ENCODE data around the gene ICOSLG.
"Not testable (repeated sequence)": the region's sequence is repeated elsewhere in the genome, so short reads cannot be mapped to it uniquely, and the experiment has no call there.

ICOSLG gene, protein sequence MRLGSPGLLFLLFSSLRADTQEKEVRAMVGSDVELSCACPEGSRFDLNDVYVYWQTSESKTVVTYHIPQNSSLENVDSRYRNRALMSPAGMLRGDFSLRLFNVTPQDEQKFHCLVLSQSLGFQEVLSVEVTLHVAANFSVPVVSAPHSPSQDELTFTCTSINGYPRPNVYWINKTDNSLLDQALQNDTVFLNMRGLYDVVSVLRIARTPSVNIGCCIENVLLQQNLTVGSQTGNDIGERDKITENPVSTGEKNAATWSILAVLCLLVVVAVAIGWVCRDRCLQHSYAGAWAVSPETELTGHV

DNA sequence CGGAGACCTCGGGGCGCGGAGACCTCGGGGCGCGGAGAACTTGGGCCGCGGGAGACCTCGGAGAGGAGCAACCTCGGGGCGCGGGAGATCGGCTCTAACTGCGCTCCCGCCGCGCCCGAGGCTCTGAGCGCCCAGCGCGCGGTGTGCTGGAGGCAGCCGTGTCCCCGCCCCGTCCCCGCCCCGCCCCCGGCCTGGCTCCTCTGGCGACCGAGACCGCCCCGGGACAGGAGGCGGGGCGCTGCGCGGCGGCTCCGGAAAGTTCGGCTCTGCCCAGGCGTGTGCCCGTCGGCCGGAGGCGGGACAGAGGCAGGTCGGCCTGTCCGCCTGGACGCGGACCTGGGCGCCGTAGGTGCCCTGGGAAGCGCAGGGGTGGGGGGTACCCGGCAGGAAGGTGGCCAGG lies at the start of gene ICOSLG:
Gene ICOSLG, minus strand, starts transcription at position 102 of the 400 bp plus-strand sequence. CDS start 126 bp downstream, outside the sequence.
- H3K27ac ChIP-seq; DNase-seq (ENCODE audit: low read depth, low spot score): not testable (repeated sequence)

DNA sequence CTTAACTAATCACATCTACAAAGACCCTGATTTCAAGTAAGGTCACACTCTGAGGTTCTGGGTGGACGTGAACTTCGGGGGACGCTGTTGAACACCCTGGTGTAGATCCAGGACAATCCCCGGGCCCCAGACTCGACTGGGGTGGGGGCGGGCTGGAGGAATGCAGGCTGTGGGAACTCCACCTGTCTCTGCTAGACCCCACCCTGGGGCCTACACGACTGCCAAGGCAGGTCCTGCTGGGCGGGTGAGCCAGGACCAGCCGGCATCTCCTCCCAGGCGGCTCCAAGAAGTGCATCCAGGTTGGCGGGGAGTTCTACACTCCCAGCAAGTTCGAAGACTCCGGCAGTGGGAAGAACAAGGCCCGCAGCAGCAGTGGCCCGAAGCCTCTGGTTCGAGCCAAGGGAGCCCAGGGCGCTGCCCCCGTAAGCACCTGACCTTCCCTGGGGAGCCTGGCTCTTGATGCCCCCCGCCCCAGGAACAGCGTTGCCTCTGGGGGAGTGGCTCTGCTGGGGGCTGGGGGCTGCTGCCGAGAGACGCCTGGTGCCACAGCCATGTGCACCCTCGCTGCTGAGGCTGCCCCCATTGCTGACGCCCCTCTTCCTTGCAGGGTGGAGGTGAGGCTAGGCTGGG lies 48.8 kb upstream of the ICOSLG start:
- no peak for DNase-seq (ENCODE audit: low read depth, low spot score)

DNA sequence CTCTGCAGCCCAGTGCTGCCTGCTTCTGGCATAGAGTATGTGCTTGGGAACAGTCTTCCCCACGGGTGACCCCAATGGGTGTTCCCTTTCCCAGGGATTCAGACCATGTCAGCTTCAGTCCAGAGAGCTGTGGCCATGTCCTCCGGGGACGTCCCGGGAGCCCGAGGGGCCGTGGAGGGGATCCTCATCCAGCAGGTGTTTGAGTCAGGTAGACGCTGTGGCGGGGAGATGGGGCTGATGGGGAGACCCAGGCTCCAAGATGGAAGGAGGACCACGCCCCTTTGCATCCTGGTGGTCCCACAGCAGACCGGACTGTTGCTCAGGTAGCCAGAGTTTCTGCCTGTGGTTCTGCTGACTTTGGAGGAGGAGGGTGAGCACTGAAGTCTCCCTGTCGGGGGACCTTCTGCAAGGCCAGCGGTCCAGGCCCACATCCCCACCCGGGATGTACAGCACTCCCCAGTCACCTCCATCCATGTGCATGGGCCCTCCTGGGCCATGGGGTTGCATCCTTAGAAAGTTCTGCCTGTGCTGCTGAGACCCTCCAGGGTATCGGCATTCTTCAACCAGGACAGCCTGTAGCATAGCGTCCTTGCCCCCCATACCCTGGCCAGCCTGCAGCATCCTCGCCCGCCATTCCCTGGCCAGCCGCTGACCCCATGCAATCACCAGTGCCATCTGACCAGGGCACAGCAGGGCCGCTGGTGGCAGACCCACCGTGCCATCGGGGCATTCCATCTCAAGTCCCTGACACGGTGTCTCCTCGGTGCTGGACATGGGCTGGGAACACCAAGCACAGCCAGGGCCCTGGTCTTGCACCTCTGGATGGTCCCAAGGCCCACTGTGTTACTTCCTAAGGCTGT lies 47.7 kb upstream of the ICOSLG start:
- H3K27ac ChIP-seq = no peak overlapping the region
- no peak for DNase-seq (ENCODE audit: low read depth, low spot score)

More for the DNA sequence above, 48.8 kb upstream of the ICOSLG start:
- H3K27ac ChIP-seq = no peak overlapping the region

DNA sequence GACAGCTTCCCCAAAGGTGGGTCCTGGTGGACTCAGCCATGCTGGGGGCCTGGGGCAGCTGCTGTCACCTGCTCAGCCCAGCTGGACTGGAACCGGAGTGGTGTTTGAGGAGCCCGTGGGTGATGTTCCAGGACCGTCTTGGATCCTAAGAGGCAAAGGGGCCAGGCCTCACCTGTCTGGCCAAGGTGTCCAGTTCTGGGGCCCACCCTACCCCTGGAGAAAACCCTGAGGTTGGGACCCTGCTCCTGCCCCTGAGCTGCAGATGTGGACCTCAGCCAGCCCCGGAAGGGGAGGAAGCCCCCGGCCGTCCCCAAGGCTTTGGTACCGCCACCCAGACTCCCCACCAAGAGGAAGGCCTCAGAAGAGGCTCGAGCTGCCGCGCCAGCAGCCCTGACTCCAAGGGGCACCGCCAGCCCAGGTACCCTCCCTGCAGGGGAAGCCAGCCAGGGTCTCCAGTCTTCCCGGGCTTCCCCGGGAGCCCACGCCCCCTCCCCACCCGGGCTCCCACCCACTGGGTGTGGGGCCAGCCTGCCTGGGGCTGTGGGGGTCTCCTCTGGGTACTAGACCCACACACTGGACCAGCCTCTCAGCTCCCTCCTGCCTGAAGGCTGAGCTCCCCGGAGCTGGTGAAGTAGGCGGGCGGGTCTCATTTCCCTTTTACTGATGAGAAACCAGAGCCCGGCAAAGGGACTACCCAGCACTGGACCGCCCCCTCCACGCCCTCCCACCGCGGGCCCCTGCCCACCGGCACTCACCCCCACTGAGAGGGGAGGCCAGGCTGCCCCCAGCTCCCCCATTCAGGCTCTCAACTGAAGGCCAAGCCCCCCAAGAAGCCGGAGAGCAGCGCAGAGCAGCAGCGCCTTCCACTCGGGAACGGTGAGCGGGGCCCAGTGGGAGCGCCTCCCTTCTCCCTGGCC lies 46.2 kb upstream of the ICOSLG start:
- no peak overlapping the region for H3K27ac ChIP-seq
- DNase-seq (ENCODE audit: low read depth, low spot score) = no peak

DNA sequence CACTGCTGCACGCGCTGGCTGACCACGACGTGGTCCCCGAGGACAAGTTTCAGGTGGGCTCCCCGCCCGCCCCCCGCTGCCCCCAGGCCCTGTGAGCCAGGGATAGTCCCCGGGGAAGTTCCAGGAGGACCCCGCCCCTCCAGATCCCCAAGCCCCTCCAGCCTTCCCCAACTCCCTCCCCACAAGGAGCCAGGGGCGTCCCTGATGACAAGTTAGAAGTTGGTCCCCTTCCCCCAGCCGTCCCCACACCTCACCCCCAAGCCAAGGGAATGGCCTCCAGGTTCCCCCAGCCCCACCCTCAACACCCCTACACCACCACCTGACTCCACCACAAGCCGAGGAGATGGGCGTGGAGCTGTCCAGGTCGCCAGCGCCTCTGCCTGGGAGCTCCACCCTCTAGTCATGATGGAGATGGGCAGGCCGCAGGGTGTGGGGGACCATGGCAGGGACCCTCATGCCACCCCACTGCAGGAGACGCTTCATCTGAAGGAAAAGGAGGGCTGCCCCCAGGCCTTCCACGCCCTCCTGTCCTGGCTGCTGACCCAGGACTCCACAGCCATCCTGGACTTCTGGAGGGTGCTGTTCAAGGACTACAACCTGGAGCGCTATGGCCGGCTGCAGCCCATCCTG lies 45.5 kb upstream of the ICOSLG start:
- DNase-seq (ENCODE audit: low read depth, low spot score) = no peak
- H3K27ac ChIP-seq = no peak overlapping the region

DNA sequence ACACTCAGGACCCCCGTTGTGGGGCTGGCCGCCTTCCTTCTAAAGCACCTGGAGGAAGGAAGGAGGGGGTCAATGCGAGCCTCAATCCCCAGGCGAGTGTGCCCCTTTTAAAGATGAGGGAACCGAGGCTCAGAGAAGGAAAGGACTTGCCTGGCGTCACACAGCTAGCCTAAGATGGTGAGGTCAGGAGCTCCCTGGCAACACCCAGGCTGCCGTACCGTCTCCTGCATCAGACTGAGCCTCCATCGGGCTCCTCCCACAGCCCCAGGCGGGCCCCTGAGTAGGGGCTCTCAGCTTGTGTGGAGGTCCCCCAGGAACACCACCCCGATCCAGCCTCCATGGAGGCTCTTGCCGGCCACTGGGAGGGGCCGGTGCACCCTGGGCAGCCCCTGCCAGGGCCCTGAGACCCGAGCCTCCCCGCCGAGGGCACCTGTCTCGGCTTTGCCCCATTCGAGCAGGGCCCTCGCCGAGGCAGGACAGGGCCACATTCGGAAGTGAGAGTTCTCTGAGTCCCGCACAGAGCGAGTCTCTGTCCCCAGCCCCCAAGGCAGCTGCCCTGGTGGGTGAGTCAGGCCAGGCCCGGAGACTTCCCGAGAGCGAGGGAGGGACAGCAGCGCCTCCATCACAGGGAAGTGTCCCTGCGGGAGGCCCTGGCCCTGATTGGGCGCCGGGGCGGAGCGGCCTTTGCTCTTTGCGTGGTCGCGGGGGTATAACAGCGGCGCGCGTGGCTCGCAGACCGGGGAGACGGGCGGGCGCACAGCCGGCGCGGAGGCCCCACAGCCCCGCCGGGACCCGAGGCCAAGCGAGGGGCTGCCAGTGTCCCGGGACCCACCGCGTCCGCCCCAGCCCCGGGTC lies 44.6 kb upstream of the ICOSLG start, which contains the start of gene AIRE:
Gene AIRE, plus strand, starts transcription at position 739 of the 855 bp plus-strand sequence. CDS start 131 bp downstream, outside the sequence.
- DNase-seq (ENCODE audit: low read depth, low spot score) = no peak
- no peak within 1 kb of the TSS for H3K27ac ChIP-seq

DNA sequence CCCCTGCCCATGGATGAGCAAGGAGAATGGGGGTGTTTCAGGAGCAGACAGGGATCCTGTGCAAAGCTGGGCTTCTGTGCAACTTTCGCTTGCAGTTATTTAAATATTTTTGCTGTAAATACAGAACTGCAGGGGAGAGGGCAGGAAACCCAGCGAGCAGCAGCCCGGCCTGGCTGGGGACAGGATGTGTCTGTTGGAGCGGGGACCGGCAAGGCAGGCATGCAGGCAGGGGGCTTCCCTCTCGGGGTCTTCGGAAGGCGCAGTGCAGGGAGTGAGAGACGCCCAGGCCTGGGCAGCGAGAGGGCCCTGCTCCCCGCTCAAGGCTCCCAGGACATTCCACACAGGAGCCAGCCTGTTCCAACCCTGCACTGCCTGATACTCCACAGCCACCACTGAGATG lies 43.2 kb upstream of the ICOSLG start:
- no peak overlapping the region for H3K27ac ChIP-seq

DNA sequence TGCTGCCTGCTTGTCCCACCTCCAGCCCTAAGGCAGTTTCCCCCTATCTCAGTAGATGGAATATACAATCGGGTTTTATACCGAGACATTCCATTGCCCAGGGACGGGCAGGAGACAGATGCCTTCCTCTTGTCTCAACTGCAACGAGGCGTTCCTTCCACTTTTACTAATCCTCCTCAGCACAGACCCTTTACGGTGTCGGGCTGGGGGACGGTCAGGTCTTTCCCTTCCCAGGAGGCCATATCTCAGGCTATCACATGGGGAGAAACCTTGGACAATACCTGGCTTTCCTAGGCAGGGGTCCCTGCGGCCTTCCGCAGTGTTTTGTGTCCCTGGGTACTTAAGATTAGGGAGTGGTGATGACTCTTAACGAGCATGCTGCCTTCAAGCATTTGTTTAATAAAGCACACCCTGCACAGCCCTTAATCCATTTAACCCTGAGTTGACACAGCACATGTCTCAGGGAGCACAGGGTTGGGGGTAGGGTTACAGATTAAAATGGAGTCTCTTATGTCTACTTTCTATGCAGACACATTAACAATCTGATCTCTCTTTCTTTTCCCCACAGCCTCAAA lies 42.6 kb upstream of the ICOSLG start:
- DNase-seq (ENCODE audit: low read depth, low spot score); H3K27ac ChIP-seq: not testable (repeated sequence)

More for the DNA sequence above, 43.2 kb upstream of the ICOSLG start:
- DNase-seq (ENCODE audit: low read depth, low spot score) = no peak

DNA sequence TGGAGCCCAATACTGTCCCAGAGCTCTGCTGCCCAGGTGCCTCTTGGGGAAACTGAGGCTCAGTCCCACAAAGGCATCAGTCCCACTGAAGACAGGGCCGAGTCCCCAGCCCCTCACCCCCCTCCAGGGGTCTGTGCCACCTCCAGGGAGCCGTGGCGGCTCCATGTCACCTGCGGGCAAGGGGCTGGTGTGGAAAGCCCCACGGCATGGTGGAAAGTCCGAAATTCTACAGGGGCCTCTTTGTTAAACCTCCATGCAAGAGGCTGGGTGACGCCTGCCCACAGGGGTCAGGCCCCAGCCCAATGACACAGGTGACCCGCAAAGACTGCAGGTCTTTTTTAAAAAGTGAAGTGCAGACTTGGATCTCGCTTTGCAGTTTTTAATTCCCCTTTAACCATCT lies 41.6 kb upstream of the ICOSLG start:
- H3K27ac ChIP-seq = no peak overlapping the region
- no peak for DNase-seq (ENCODE audit: low read depth, low spot score)

DNA sequence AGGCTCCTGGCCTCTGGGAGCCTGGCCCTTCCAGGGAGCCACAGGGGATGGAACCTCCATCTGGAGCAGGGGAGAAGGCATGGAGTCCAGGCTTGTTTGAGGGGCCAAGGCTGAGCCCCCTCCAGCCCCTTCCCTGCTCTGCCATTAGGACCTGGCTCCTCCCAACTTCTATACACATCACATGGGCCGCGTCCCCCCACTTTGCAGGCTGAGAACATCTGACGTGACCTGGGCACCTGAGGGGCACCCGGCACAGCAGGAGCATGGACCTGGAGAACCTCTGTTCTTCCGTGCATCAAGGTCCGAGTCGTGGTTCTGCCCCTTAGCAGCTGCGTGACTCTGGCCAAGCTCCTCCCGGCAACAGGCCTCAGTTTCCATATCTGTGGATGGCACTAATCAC lies 41.1 kb upstream of the ICOSLG start:
- no peak for DNase-seq (ENCODE audit: low read depth, low spot score)
- H3K27ac ChIP-seq = no peak overlapping the region

DNA sequence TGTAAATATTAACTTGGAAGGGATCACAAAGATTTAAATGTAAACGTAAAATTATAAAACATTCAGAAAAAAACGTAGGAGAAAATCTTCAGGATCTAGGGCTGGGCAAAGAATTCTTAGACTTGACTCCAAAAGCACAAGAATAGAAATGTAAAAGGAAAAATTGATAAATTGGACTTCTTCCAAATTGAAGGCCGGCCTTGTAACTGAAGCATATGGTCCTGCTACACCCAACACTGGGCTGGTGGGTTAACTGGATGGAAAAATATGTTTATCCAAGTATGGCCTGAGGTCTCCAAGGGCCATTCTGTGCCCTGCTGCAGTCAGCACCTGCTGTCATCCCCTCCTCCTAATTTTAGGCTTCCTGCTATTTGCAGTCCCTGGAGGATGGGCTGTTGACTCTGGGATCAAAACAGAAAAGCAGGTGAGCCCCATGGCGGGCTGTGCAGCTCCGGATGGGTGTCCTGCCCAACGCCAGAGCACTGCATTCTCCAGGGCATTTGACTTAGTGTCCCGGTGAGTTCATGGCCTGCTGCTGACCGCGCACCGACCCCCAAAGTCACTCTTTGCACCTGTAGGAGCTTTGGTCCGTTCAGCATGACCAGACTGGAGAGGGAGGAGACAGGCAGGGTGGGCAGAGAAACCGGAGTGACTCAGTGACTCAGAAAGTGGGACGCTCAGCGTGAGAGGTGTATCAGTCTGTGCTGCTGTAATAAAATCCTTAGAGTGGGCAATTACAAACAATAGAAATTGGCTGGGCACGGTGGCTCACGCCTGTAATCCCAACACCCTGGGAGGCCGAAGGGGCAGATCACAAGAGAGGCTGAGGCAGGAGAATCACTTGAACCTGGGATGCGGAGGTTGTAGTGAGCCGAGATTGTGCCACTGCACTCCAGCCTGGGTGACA lies 38.9 kb upstream of the ICOSLG start:
- no peak for DNase-seq (ENCODE audit: low read depth, low spot score)

DNA sequence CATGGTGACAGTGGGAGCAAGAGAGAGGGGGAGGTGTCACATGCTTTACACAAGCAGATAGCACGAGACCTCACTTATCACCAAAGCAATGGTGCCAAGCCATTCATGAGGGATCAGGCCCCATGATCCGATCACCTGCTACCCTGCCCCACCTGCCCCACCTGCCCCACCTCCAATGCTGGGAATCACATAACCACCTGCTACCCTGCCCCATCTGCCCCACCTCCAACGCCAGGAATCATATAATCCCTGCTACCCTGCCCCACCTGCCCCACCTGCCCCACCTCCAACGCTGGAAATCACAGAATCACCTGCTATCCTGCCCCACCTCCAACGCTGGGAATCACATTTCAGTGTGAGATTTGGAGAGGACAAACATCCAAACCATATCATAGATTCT lies 34.3 kb upstream of the ICOSLG start:
- no peak for DNase-seq (ENCODE audit: low read depth, low spot score)
- no peak overlapping the region for H3K27ac ChIP-seq

More for the DNA sequence above, 38.9 kb upstream of the ICOSLG start:
- no peak overlapping the region for H3K27ac ChIP-seq

DNA sequence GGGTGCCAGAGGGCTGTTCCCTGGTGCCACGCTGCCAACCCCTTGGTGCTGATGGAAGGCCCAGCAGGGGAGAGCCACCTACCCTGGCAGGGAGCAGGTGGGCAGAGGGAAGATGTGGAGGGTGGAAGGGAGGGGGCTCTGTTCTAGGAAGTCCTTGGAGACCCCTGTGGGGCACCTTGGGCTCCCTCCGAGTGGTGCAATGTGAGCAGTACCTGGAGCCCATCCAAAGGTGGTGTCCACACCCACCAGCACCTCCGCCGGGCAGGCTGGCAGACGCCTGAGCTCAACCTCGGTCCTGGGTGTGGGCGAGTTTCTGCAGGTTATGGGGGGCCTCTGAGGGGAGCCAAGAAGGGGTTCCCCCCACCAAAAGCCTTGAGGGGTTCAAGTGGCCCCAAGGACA lies 32.3 kb upstream of the ICOSLG start:
- no peak for DNase-seq (ENCODE audit: low read depth, low spot score)
- H3K27ac ChIP-seq = no peak overlapping the region

DNA sequence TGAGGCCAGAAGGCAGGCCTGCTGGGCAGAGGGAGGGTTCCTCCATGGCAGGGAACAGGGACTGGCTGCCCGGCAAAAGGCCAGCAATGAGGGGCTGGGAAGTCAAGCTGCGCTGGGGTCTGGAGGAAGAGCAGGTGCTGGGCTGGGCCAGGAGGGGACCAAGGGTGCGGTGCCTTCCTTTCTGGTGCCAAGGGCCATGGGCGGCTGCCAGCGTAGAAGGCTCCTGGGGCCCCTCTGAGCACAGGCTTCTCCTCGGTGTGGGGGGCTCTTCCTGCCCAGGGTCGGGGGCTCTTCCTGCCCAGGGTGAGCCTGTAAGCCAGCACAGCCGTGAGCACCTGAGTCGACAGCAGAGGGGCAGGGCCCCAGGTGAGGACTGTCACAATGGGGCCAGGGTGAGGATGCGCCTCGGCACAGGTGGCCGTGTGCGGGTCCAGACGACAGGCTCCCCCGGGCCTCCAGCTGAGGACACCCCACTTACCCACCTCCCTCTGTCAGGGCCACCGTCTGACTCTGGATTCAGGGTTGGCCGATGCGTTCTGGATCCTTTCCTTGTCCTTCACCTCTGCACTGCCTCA lies 31.6 kb upstream of the ICOSLG start:
- no peak overlapping the region for H3K27ac ChIP-seq
- no peak for DNase-seq (ENCODE audit: low read depth, low spot score)

DNA sequence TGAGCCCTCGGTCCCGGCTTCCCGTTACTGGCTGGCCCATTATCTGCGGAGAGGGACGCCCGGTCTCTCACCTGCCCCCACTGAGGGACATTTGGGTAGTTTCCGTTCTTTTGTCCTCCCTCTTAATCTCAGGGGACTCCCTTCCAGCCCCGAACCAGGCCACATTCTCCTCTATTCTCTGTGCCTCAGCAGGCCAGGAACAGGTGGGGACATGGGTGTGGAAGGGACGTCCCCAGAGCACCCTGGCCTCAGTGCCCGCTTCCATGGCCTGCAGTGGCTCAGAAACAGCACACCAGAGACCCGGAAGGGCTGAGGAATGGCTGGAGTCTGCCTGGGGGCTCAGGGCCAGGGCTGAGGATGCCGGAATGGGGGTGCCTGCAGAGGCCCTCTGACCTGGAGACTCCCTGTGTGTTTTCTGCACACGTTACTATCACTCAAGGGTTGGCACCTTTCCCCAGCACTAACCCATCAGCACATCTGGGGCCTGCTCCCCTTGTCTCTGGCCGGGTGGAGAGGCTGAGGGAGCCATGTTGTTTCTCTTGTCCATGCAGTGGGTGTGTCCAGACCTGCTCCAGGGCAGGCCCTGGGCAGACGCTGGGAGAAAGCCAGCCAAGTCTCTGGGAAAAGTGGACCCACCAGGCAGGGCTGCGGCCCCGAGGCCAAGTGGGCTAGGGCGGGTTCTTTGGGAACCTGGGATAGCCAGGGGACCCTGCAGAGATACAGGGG lies 31.0 kb upstream of the ICOSLG start:
- no peak overlapping the region for H3K27ac ChIP-seq
- DNase-seq (ENCODE audit: low read depth, low spot score) = no peak

DNA sequence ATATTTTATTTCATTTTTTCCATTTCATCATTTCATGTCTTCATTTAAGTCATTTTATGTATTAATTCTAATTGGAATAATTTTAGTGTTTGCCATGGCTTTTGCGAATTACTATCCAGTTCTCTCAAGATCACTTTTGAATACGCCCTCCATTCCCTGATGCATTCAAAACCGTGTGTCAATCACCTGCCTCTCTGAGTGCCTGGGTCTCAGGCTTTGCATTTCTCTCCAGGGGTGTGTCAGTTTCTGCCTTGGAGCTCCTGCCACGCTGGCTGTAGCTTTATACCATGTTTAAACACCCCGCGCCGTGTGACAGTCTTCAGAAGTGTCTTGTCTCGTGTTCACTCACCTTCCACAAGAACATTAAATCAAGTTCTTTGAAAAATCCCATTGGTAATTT lies 28.3 kb upstream of the ICOSLG start:
- DNase-seq (ENCODE audit: low read depth, low spot score) = no peak
- H3K27ac ChIP-seq = no peak overlapping the region

Data from epithelial cell of prostate (primary cell).